HG03280 (cell line): ENCODE results near the gene CEP128.

Experiments
- ATAC-seq: cut with Tn5 transposase; IDR thresholded peaks from one replicate; pipeline ENCODE4 v1.9.1; 2021; ENCODE audit warnings: mild to moderate bottlenecking, moderate library complexity; ENCODE audit not compliant: unreplicated experiment

Gene CEP128

DNA sequence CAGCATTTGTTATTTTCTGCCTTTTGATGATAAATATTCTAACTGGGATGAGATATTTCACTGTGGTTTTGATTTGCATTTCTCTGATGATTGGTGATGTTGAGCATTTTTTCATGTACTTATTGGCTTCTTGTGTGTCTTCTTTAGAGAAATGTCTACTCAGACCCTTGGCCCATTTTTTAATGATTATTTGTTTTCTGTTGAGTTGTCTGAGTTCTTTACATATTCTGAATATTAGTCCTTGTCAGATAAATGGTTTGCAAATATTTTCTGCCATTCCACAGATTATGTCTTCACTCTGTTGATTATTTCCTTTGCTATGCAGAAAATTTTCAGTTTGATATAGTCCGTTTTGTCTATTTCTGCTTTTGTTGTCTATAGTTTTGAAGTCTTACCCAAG, 317.0 kb downstream of the CEP128 start:
- ATAC-seq, result no peak

DNA sequence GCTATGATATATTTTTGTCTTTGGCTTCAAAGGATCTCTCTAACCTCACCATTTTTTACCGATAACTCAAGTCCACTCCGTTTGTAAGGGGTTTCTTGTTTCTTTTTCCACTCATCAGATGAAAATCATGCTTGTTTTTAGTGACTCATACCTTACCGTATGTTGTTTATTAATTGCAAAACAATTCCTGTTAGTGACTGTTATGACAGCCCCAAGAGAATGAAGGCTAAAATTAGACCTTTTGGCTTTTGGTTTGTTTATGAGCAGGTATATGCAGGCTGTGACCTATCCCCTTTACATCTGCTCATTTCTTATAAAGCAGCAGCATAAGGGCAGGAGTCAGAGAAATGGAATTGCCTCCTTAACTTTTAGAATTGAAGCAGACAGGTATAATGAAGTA, 319.8 kb downstream of the CEP128 start:
- ATAC-seq, result peak; percentile 90

DNA sequence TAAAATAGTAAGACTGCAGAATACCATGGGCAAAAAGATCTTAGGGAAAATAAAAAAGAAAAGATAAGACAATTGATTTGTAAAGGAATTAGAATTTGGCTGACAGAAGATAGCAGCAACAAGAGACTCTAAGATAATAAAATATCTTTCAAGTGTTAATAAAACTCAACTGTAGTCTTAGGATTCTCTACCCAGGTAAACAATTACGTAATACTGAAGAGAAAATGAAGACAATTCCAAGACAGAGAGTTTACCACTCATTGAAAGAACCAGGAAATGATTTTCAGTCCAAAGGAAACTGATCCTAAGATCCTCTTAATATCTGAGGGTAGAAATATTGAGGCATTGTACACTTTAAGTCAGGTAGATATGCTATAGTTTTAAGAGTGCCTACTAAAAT, 321.1 kb downstream of the CEP128 start:
- ATAC-seq, result no peak

DNA sequence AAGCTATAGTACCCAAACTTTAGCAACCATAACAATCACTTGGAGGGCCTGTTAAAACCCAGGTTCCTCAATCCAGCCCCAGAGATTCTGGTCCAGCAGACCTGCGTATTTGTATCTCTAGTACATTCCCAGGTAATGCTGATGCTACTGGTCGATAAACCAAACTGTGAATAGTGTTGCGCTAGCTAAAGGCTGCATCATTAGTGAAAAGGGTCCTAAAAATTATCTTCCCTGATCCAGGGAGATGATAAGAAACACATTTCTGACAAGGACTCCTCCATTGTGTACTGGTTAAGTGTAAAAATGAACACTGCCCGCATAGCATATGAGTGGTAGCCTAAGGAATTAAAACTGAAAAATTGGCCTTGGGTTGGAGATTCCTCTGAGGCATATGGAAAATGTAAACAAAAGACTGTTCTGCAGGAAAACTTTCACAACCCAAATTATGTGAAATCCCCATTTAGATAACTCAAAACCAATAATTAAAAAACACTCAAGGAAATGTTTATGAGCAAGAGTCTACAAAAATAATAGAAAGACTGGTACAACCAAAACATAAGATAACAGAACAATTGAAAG, 322.7 kb downstream of the CEP128 start:
- no peak for ATAC-seq

DNA sequence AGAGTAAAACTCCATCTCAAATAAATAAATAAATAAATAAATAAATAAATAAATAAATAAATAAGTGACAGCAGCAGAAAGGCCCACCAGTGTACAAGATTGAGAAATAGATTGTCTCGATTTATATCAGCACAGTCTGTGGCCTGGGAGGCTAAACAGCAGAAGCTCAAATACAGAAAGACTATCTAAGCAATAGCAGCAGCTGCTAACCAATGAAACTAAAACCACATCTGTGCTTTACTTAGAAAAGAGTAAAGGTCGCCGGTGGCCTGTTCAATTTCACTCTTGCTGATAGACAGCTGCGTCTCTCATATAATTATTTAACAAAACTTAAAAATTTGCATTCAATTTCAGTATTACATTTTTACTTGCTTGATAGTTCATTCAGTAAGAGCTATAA, 325.7 kb downstream of the CEP128 start:
- ATAC-seq, result peak; percentile 89

DNA sequence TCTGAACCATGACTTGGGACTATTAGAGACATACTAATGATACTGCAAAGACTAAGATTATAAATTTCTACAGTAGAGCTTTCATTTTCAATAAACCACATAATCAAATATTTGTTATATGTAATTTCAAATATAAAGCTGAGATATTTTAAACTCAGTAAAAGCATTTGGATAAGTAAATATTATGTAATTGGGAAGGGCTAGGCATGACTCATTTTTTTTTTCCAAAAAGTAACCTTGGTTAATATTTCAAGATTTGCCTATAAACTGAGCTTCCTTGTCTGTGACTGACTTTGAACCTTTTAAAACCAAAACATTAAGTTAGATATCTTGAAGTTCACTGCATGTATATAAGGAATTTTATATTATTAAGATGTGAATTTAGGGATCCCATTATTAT, 332.5 kb downstream of the CEP128 start:
- ATAC-seq, result no peak

DNA sequence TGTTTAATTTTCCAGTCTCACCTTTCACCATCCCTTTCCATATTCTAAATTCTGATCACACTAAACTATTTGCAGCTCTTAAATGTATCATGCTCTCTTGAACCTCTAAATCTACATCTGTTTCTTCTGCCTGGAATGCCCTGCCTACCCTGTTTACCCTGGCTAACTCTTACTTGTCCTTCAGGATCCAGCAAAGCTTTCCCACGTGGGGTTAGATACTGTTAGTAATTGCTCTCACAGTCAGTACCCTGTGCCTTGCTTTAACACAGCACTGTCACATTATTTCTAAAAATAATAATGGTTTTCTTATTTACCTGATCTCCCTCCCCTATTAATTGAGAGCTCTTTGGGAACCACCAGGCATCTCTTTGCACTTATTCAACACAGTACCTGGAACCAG, 333.0 kb downstream of the CEP128 start:
- ATAC-seq, result no peak

DNA sequence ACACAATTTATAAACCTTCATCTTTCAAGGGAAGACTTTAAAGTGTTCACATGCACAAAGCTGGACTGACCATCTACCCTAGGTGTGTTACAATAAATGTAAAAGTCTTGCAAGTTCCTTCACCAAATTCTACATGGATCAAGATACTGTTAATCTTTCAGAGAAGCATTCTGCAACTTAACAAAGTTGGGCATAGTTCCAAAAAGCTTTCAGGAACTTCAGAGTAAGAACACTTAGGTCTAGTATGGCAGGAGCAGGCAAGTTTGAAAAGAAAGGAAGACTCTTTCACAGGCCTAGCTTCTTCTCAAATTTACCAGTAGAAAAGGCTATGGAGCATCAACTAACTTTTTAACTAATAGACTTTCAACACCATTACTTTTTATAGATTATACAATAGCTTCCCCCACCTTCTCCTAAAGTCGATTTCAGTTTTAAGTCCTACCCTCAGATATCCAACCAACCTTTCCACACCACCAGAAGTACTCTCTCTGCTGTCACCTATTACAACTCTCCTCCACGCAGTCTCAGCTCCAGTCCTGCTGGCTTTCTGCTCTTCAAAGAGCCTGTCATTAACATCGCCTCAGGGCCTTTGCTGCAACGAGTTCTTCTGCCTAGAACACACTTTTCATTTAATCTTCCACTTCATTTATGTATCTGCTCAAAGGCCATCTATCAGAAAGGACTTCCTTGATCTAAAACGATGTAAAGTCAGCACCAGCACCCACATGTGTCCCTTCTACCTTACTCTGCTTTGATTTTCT, 333.9 kb downstream of the CEP128 start:
- no peak for ATAC-seq

DNA sequence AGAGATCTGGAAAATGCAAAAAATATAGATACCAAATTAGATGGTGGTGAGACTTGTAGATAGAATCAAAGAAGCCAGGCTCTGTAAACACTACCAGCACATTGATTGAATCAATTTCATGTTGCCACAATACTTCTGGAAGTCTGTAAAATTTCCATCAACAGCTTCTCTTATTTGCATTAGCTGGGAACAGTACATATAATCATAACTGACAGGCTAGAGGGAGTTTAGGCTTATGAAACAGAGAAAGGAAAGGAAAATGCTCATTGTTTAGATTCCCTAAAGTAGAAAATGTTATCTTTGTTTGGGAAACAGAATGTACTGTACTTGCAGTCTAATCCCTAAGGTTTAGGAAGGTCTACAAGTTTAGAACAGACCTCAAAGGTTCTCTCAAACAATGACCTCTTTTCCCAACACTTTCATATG, 335.2 kb downstream of the CEP128 start:
- no peak for ATAC-seq

DNA sequence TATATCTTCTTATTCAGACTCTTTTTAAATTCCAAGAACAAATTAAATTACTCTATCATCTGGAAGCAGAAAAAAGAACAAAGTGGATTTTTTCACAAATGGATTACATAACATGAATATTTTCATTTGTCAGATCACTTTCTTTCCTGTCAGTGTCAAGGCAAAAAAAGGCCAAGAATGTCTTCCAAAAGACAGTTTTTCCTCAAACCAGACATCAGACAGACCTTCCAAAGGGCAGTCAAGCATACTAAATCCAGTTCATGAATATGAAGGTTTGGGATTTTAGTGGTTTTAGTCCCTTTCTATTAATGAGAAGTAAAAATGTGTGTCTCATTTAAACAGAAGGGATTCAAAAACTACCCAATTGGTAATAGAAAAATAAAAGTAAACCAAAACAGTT, 336.0 kb downstream of the CEP128 start:
- no peak for ATAC-seq

DNA sequence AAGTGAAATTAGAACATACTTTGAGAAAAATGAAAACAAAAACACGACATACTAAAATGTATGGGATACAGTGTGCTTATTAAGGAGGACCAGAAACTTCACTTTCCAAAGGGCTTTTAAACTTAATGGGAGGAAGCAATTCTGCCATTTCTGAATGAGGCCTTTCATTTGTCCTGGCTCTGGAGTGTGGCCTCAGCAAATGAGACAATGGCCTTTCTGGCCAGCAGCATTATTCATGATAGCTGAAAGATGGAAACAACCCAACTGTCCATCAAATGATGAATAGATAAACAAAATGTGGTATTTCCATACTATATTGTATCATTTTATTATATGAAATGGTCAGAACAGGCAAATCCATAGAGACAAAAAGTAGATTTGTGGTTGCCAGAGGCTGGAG, 338.6 kb downstream of the CEP128 start:
- ATAC-seq, result no peak

DNA sequence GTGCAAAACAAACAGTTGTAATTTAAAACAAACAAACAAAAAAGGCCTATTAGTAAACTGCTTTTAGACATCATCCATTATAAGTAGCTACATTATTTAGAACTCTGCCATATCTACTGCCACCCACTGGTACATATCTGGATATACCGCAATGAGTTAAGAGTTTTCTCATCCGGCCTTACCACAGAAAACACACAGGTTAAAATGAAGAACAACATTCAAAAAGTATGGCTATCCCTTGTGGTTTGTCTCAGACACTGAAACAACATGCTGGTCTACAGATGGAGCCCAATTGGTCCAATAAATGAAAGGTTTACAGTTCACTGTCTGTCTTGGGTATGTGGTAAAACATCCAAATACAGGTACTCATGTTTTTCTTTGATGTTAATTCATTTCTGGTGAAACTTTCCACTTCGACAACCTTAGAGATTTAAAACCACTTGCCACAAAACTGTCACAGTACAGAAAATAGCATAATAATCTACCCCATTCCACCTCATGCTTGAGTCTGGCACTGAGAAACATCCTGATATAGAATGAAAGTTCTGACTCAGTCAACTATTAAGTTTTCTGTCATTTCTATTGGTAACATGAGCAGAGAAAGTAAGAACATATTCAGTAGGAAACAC, 354.3 kb downstream of the CEP128 start:
- peak; percentile 95 for ATAC-seq

DNA sequence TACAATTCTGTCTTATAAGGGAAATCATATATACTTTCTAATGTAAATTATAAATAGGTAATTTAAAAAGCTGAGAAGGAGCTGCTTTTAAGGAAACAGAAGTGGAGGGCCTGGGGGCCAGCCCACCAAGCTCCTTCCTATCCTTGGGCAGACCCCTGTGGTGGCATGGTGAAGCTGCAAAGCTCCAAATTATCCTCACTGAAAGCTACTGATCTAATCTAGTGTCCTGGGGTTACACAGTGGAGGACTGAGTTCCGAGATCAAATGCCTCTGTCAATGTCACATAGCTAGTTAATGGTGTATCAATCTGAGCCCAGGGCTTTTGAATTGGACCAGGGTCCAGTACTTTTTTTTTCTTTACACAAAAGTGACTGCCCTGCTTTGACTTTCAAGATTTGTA, 355.4 kb downstream of the CEP128 start:
- no peak for ATAC-seq

DNA sequence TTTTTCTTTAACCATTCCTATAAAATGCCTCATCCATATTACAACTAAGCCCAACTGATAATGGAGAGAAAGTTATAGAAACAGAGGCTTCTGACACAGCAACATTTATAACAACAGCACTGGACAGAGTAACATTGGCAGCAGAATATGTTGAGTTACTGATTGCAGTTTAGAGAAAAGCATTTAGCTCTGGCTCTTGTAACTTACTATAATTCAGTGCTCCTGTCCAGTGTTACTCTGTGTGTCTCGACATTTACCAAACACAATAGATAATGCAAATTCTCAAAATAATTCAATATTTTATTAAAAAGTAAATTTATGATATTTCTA, 356.1 kb downstream of the CEP128 start:
- ATAC-seq, result no peak

DNA sequence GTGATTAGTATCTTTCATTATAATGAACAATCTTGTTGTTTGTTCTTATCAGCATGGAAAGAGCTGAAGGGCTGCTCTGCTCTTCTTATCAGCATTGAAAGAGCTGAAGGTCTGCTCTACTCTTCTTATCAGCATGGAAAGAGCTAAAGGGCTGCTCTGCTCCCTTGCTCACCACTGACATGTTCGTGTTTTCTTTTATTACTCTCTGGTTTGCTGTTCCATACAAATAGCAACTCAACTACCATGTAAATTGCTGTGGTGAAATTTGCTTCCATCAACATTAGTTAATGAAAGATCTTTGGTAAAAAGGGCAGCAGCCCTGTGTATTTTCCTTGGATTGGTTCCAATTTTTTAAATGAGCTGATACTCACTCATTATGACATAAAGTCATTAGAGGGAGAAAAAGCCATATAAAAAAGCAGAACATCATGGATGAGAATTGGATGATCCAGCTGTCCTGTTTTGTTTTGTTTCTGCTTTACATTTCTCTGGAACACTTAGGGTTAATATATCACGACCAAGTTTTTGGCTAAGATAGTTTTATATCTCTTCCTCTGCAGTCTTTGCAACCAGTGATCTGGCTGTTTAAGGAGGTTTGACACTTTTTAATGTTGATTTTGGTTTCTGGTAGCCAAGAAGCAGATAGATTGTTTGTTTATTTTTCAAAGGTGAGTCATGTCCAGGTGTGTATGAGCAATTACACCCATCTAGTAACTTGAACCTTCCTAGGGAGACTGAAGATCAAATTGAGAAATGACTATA, 356.6 kb downstream of the CEP128 start:
- ATAC-seq, result no peak

DNA sequence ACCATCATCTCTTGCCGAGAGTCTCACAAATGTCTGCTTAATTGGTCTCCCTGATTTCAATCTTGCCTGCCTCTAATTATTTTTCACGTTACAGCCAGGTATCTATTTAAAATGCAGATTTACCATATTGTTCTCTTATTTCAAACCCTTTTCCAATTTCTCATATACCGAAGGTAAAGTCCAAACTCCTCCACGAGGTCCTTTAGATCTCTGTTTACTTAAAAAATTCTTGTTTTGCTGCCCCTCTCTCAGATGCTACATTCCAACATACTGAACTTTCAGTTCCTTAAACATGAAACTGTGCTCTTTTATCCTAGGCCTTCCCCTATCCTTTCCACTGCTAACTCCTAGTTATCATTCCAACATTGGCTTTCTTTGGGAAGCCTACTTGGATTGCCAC, 363.9 kb downstream of the CEP128 start:
- no peak for ATAC-seq

DNA sequence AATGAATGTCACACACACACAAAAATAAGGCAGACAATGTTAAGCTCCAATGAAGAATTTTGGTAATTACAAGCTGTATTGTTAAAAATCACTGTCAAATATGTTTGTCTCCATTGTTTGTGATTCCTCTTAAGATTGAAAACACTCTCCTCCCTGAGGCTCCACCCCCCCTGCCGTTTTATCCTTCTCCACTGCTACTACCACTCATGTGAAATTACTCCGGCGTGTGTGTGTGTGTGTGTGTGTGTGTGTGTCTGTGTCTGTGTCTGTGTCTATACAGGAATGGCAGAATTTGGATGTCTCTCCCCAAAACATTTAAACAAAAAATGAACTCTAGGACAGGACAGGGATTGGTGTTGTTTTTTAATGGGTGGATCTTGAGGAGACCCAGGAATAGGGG, 365.1 kb downstream of the CEP128 start:
- no peak for ATAC-seq

DNA sequence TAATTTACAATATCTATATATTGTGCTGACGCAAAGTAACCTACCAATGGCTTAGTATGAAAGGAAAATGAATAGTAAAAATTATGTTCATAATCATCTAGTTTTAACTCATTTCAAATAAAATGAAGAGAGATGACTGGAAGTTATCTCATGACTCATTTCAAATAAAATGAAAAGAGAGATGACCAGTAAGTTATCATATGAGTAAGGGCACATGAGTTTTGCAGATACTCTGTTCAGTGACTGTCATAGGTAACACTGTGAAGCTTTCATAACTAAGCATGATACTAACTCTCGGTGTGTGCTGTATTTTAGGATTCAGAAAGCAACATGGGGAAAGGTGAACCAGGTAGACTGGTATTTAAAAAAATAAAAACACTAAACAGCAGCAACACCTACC, 365.8 kb downstream of the CEP128 start:
- no peak for ATAC-seq

DNA sequence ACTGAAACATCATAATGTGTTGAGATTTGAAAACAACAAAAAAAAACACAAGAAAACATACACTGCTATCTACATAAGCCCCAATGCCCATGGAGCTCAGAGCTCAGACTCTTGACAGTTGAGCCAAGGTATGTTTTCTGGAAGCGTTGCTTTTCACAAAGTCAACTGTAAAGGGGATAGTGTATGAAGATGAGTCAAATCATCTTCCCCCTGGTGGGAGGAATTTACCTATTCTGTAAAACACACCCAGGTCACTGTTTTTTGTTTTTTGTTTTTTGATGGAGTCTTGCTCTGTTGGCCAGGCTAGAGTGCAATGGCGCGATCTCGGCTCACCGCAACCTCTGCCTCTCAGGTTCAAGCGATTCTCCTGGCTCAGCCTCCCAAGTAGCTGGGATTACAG, 368.9 kb downstream of the CEP128 start:
- no peak for ATAC-seq

DNA sequence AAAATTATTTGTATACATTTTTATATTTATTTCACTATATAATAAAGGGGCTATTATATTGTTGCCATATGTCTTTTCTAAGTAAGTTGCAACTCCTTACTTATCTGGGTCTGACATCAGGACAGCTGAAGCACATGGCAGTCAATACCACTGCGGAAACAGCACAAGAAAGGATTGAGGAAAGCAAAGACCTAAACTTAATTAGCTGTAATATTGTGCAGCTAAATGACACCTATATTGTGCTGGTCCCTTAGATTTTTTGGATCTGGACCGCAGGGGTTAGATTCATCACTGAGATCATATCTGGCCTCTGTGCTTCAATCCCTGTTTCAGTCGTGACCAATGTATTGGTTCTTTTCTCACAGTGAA, 370.6 kb downstream of the CEP128 start:
- no peak for ATAC-seq

DNA sequence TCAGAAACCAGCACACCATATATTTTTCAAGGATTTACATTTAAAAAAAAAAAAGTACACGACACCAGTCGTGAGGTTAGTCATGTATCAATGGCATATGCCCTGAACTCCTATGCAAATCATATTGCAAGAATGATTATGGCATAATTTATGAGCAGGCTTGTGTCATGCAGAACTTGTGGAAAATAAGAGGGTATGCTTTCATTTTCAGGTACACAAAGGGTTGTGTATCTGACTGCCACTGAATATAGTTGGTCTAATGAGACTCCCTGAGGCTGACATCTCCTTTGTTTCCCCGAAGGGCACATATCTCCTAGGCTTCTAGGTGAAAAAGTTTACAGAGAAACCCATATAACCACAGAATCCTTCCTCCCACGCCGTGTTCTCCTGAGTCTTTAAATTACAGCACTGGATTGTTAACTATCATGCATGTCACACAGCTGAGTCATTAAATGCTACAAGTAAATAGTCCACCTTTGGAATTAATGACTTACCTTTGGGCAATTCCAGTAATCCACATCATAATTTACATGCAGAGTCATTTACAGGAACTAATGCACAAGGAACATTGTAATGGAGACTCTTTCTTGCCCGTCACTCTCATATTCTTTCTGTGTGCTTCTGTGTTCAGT, 373.5 kb downstream of the CEP128 start:
- no peak for ATAC-seq
